HL-60 (cell line): Measurements from ENCODE around the gene FGF18.

Source experiments
- GABPA ChIP-seq: IDR thresholded peaks from 2 replicates; pipeline ENCODE4 v1.6.1; 2012; ENCODE audit warnings: low read depth
- POLR2AphosphoS5 ChIP-seq: IDR thresholded peaks from 2 replicates; pipeline ENCODE4 v1.6.1; 2012; ENCODE audit warnings: low read depth
- REST ChIP-seq: IDR thresholded peaks from 2 replicates; pipeline ENCODE4 v1.6.1; 2012; ENCODE audit warnings: low read depth; ENCODE audit not compliant: insufficient replicate concordance
- SPI1 ChIP-seq: IDR thresholded peaks from 2 replicates; pipeline ENCODE4 v1.6.1; 2012; ENCODE audit warnings: low read depth, mild to moderate bottlenecking, borderline replicate concordance
- TF ChIP-seq, protein P1 (sequence below): IDR thresholded peaks from one replicate; pipeline ENCODE4 v1.5.1; 2011; ENCODE audit warnings: low read length, control low read depth, inconsistent platforms; ENCODE audit not compliant: insufficient read depth

- TF ChIP-seq, protein P1, sequence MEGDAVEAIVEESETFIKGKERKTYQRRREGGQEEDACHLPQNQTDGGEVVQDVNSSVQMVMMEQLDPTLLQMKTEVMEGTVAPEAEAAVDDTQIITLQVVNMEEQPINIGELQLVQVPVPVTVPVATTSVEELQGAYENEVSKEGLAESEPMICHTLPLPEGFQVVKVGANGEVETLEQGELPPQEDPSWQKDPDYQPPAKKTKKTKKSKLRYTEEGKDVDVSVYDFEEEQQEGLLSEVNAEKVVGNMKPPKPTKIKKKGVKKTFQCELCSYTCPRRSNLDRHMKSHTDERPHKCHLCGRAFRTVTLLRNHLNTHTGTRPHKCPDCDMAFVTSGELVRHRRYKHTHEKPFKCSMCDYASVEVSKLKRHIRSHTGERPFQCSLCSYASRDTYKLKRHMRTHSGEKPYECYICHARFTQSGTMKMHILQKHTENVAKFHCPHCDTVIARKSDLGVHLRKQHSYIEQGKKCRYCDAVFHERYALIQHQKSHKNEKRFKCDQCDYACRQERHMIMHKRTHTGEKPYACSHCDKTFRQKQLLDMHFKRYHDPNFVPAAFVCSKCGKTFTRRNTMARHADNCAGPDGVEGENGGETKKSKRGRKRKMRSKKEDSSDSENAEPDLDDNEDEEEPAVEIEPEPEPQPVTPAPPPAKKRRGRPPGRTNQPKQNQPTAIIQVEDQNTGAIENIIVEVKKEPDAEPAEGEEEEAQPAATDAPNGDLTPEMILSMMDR, result no peak
- no peak for TF ChIP-seq REST
- TF ChIP-seq POLR2AphosphoS5, result no peak
- TF ChIP-seq SPI1, result no peak
- TF ChIP-seq GABPA, result no peak
Observed at GRCh38 chr5:171392585-171393159, 26.8 kb upstream of the FGF18 start.
